Hematopoietic multipotent progenitor cell treated with erythropoietin and hydrocortisone succinate and interleukin-3 and kit ligand, for 4 days (in vitro differentiated cells): Measurements from ENCODE around the gene SUPT5H.

Source experiments
- DNase-seq: peaks from one replicate; pipeline ENCODE4 v3.0.0-alpha.2; 2015

The SUPT5H gene

GRCh38 chr19:39498798-39499642 is 53.6 kb downstream of the SUPT5H start, which contains the start of gene DLL3:
DLL3 (plus strand) TSS chr19:39498947; CDS start chr19:39498975, 28 bp downstream.
- DNase-seq = peak; percentile 38

- no peak for DNase-seq
Measured at GRCh38 chr19:39499932-39500331, 54.5 kb downstream of the SUPT5H start.

GRCh38 chr19:39500543-39500942 is 55.2 kb downstream of the SUPT5H start:
- no peak for DNase-seq

DNA sequence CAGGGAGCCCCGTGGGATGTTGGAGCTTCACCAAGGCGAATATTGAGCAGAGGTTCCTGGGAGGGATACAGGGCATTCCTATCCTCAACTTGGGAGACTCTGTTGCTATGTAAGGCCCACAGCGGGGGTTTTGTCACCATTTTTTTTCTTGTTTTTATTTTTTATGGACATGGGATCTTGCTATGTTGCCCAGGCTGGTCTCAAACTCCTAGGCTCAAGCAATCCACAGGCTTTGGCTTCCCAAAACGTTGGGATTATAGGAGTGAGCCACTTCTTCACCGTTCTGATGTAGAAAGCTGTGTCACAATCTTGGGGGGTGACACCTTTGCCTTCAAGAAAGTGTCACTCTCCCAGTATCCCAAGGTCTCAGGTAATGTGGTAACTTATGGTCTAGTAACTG is 56.0 kb downstream of the SUPT5H start:
- no peak for DNase-seq

DNA sequence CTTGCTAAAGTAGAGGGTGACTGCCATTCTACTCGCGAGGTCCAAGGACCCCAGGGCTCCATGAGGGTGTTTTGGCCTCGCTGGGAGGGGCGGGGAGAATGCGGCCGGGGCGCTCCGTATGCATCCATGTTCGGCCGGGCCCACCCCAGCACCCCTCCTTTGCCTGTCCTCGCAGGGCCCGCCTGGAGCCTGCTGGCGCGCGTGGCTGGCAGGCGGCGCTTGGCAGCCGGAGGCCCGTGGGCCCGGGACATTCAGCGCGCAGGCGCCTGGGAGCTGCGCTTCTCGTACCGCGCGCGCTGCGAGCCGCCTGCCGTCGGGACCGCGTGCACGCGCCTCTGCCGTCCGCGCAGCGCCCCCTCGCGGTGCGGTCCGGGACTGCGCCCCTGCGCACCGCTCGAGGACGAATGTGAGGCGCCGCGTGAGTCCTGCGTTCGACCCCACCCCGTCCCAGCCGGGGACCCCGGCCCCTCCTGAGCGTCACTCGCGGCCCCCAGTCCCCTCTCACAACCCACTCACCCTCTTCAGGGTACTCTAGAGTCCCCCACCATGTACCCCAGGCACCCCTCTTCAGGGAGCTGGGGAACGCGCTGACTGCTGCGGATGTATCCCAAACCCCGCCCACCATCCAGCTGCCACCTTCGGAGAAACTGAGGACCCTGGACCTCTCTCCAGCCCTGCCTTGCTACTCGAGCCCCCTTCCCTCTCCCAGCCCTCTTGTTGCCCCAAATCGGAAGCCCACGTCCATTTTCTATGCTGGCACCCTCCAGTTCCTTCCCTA is 57.4 kb downstream of the SUPT5H start:
- DNase-seq = peak; percentile 92

GRCh38 chr19:39506598-39506943 is 61.2 kb downstream of the SUPT5H start:
- no peak for DNase-seq

- DNase-seq = peak; percentile 79
Measured at GRCh38 chr19:39506944-39507714, 61.7 kb downstream of the SUPT5H start.

- no peak for DNase-seq
Measured at GRCh38 chr19:39507715-39508364, 62.5 kb downstream of the SUPT5H start.

- DNase-seq = no peak
Measured at GRCh38 chr19:39508629-39509028, 63.2 kb downstream of the SUPT5H start.

DNA sequence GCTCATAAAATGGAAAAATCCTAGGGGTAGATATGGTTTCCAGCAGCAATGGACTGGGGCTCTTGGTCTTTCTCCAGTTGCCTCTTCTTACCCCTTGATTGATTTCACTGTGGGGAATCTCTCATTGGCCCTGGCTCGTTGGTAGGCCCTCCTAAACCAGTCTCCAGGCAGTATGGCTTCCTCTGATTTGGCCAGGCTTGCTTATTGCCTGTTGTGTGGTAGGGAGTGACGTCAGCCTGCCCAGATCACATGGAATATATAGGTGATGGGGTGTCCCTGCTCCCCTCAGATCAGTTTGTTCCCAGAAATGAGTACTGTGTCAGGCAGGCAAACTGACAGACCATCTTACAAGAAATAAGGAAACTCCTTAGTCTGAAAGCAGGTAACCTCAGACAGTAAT is 63.9 kb downstream of the SUPT5H start:
- DNase-seq = no peak

GRCh38 chr19:39512988-39513387 is 67.6 kb downstream of the SUPT5H start:
- DNase-seq = no peak

- no peak for DNase-seq
Measured at GRCh38 chr19:39514840-39515550, 69.6 kb downstream of the SUPT5H start, which contains the start of gene SELENOV. SELENOV (plus strand) TSS chr19:39515139; CDS start chr19:39515213, 74 bp downstream.

DNA sequence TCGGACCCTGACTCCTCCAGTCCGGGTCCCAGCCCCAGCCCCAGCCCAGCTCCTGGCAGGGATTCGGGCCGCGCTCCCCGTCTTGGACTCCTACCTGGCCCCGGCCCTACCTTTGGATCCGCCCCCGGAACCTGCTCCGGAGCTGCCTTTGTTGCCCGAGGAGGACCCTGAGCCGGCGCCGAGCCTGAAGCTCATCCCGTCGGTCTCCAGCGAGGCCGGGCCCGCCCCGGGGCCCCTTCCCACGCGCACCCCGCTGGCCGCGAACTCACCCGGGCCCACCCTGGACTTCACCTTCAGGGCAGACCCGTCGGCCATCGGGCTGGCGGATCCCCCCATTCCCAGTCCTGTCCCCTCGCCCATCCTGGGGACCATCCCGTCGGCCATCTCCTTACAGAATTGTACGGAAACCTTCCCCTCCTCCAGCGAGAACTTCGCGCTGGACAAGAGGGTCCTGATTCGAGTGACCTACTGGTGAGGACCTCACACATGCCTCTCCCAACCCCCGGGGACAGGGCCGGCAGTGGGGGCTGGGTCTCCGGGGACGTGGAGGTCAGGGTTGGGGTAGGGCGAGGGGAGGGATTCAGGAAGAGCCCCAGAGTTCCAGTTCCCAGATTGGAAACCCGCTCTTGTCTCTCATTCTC is 70.3 kb downstream of the SUPT5H start:
- DNase-seq = no peak

- no peak for DNase-seq
Measured at GRCh38 chr19:39516270-39516669, 70.9 kb downstream of the SUPT5H start.

- DNase-seq = no peak
Measured at GRCh38 chr19:39517432-39517831, 72.0 kb downstream of the SUPT5H start.

DNA sequence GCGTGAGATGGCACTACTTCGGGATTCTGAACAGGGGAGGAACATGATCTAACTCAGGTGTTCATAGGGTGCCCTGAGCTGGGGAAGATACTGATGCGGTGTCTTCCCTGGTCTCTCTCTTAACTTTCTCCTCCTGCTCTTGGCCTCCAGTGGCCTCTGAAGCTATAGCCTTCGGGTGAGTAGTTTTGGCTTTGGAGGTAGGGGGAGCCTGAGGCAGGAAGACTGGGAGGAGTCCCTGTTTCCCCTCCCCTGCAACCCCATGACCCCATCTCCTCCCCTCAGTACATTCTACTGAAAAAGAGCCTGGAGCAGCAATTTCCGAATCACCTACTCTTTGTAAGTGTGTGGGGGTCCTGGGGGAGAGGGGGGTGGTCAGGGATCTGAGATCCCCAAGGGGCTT is 73.1 kb downstream of the SUPT5H start:
- DNase-seq = no peak

GRCh38 chr19:39518975-39519374 is 73.6 kb downstream of the SUPT5H start:
- no peak for DNase-seq

GRCh38 chr19:39520541-39521484 is 75.4 kb downstream of the SUPT5H start:
- DNase-seq = no peak

DNA sequence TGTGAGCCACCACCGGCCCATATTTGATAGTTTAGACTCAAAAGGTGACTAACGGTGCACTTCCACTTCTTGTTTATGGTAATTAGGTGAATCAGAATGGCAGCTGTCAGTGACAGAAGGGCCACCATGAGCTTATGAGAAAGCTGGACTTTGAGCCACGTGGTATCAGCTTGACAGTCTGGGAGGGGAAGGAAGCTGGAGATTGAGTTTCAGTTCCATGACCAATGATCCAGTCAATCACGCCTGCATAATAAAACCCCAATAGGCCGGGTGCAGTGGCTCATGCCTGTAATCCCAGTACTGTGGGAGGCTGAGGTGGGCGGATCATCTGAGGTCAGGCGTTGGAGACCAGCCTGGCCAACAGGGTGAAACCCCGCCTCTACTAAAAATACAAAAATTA is 79.1 kb downstream of the SUPT5H start:
- no peak for DNase-seq

GRCh38 chr19:39525205-39525604 is 79.8 kb downstream of the SUPT5H start:
- DNase-seq = no peak
